DMS153 (cell line): Measurements from ENCODE around the gene PGA3.
"Not testable (repeated sequence)": the region's sequence is repeated elsewhere in the genome, so short reads cannot be mapped to it uniquely, and the experiment has no call there.

Source experiments
- DNase-seq: peaks from one replicate; lab custom pipeline; 2025; lab: John Stamatoyannopoulos, UW

PGA3 gene

GRCh38 chr11:61171907-61172306 is 31.4 kb upstream of the PGA3 start:
- no peak for DNase-seq

GRCh38 chr11:61172356-61172755 is 31.0 kb upstream of the PGA3 start:
- DNase-seq, result no peak

- DNase-seq, result no peak
These were observed 30.4 kb upstream of the PGA3 start for GRCh38 chr11:61172888-61173287.

- DNase-seq, result no peak
These were observed 29.9 kb upstream of the PGA3 start for GRCh38 chr11:61173456-61173855.

GRCh38 chr11:61174273-61174672 is 29.0 kb upstream of the PGA3 start:
- DNase-seq, result no peak

GRCh38 chr11:61174949-61175348 is 28.4 kb upstream of the PGA3 start:
- no peak for DNase-seq

GRCh38 chr11:61176446-61176845 is 26.9 kb upstream of the PGA3 start:
- no peak for DNase-seq

GRCh38 chr11:61180205-61180604 is 23.1 kb upstream of the PGA3 start:
- not testable (repeated sequence) for DNase-seq

- no peak for DNase-seq
These were observed 21.8 kb upstream of the PGA3 start for GRCh38 chr11:61181489-61181888.

GRCh38 chr11:61183645-61184044 is 19.7 kb upstream of the PGA3 start:
- DNase-seq, result no peak

GRCh38 chr11:61186504-61186903 is 16.8 kb upstream of the PGA3 start:
- DNase-seq, result no peak

- peak; percentile 60 for DNase-seq
These were observed 15.7 kb upstream of the PGA3 start for GRCh38 chr11:61187505-61188130.

GRCh38 chr11:61189933-61190332 is 13.4 kb upstream of the PGA3 start:
- DNase-seq, result no peak

GRCh38 chr11:61193596-61193995 is 9.7 kb upstream of the PGA3 start:
- no peak for DNase-seq

- no peak for DNase-seq
These were observed 9.1 kb upstream of the PGA3 start for GRCh38 chr11:61194169-61194671.

- DNase-seq, result no peak
These were observed 8.2 kb upstream of the PGA3 start for GRCh38 chr11:61194981-61195695.

GRCh38 chr11:61195719-61196118 is 7.6 kb upstream of the PGA3 start:
- DNase-seq, result no peak

- DNase-seq, result no peak
These were observed 5.0 kb upstream of the PGA3 start for GRCh38 chr11:61198361-61198760.

- no peak for DNase-seq
These were observed 4.3 kb upstream of the PGA3 start for GRCh38 chr11:61198948-61199523.

- DNase-seq, result no peak
These were observed 1.8 kb upstream of the PGA3 start for GRCh38 chr11:61201476-61201875.

- DNase-seq, result not testable (repeated sequence)
These were observed 558 bp downstream of the PGA3 start for GRCh38 chr11:61203873-61204272.

- not testable (repeated sequence) for DNase-seq
These were observed 1.3 kb downstream of the PGA3 start for GRCh38 chr11:61204502-61205059.
